PFSK-1 (cell line): Measurements from ENCODE around the gene NME8.

Experiments used
- POLR2AphosphoS5 ChIP-seq: IDR thresholded peaks from 2 replicates; pipeline ENCODE4 v1.6.1; 2012; ENCODE audit warnings: low read depth, mild to moderate bottlenecking, control low read depth, low read length, moderate library complexity
- SIN3A ChIP-seq: IDR thresholded peaks from 2 replicates; pipeline ENCODE4 v1.6.1; 2012; ENCODE audit warnings: mild to moderate bottlenecking, low read length, moderate library complexity, borderline replicate concordance; ENCODE audit not compliant: insufficient read depth
- TAF1 ChIP-seq: IDR thresholded peaks from 2 replicates; pipeline ENCODE4 v1.6.1; 2012; ENCODE audit warnings: low read length, control low read depth, borderline replicate concordance; ENCODE audit not compliant: insufficient read depth

- TF ChIP-seq TAF1: no peak
- no peak for TF ChIP-seq POLR2AphosphoS5
- TF ChIP-seq SIN3A: no peak
Observed at GRCh38 chr7:37832194-37832593, 16.2 kb upstream of the NME8 start.
